Stimulated activated naive B cell treated with anti-CD40 and anti-IgM and Interleukin-4, amounts not matched to agents 10 μg/mL and 1 μg/mL and 100 μg/mL, for 72 hours (primary cell): ENCODE measurements around the gene SHOX.

Experiments
- ATAC-seq, 2 donors: fragments of 150-1000 bp; cut with Tn5 transposase; replicated peaks; 2 replicates each; pipeline ENCODE4 v1.10.0; 2021; ENCODE audit warnings: moderate library complexity in 1 of 2
- DNase-seq: peaks from one replicate; pipeline ENCODE4 v3.0.0; 2021
- H3K27ac Mint-ChIP-seq: one replicate; pipeline ENCODE4 v1.8.0; 2022; ENCODE audit warnings: mild to moderate bottlenecking, mixed read lengths
- H3K27me3 Mint-ChIP-seq, 2 donors: one replicate each; pipeline ENCODE4 v1.8.0; 2022; ENCODE audit warnings: mixed read lengths in 2 of 2
- H3K36me3 Mint-ChIP-seq, 2 donors: one replicate each; pipeline ENCODE4 v1.8.0; 2022; ENCODE audit warnings: mixed read lengths in 2 of 2, mild to moderate bottlenecking in 1 of 2
- H3K4me1 Mint-ChIP-seq, 2 donors: one replicate each; pipeline ENCODE4 v1.8.0; 2022; ENCODE audit warnings: mixed read lengths in 2 of 2, mild to moderate bottlenecking in 1 of 2
- H3K4me3 Mint-ChIP-seq, 2 donors: one replicate each; pipeline ENCODE4 v1.8.0; 2022; ENCODE audit warnings: mild to moderate bottlenecking in 2 of 2, mixed read lengths in 2 of 2, moderate library complexity in 1 of 2
- H3K9me3 Mint-ChIP-seq, 2 donors: one replicate each; pipeline ENCODE4 v1.8.0; 2022; ENCODE audit warnings: mixed read lengths in 2 of 2, mild to moderate bottlenecking in 1 of 2

The SHOX gene

DNA sequence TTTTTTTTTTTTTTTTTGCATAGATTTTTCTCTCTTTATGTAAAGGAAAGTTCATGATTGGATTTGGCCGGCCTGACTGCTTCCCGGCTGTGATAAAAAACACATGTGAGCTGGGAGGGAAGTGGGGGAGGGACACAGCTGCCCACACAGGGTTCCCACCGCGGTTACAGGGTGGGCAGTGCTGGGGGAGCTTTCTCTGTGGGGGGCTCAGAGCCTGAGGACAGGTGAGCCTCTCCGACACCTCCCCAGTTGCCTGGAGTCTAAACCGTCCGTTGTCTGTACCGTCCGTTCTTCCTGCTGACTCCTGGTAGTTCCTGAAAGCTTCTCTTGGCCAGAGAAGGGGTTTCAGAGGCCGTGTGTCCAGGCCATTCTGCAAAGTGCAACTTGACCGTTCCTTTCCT lies 21.8 kb downstream of the SHOX start:
- H3K36me3 Mint-ChIP-seq = no peaks in the 10 kb centered on the region
- H3K27me3 Mint-ChIP-seq = peaks cover 4 to 16% of the 10 kb centered on the region in 2 donors
- no peak overlapping the region for H3K4me3 Mint-ChIP-seq
- H3K27ac Mint-ChIP-seq = no peak overlapping the region
- DNase-seq = no peak
- H3K9me3 Mint-ChIP-seq = no peaks in the 10 kb centered on the region
- ATAC-seq = no peak
- no peaks in the 10 kb centered on the region for H3K4me1 Mint-ChIP-seq

DNA sequence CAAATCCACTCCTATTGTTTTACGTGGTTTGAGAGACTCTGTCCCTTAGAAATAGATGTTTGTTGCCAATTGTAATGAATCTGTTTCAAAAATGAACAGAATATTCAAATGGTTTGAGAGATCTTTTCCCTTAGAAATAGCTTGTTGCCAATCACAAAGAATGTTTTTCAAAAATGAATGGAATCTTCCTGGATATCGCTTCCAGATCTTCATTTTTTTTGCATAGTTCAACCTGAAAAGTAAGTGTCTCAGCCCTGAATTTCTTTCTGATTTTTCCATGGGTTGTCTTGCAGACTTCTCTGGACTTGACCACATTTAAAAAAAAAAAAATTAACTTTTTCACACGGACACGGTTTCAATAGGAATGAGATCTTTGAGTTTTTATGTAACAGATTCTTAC lies 22.7 kb downstream of the SHOX start:
- peaks cover 4 to 15% of the 10 kb centered on the region in 2 donors for H3K27me3 Mint-ChIP-seq

DNA sequence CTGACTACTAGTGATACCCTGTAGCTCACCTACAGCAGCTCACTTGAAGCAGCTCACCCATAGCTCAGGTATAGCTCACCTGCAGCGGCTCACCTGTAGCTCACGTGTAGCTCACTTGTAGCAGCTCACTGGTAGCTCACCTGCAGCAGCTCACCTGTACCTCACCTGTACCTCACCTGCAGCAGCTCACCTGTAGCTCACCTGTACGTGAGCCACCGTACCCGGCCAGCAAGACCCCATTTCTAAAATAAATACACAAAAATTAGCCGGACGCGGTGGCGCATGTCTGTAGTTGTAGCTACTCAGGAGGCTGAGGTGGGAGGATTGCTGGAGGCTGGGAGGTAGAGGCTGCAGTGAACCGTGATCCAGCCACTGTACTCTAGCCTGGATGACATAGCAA lies 30.6 kb downstream of the SHOX start:
- ATAC-seq (no peak), DNase-seq (no peak)
- Mint-ChIP-seq H3K4me1 (no peaks in the 10 kb centered on the region), H3K27ac (no peak overlapping the region), H3K9me3 (no peaks in the 10 kb centered on the region), H3K36me3 (no peaks in the 10 kb centered on the region), H3K4me3 (no peak overlapping the region), H3K27me3 (peaks cover 3 to 5% of the 10 kb centered on the region in 2 donors)

More for the DNA sequence above, 22.7 kb downstream of the SHOX start:
- Mint-ChIP-seq H3K27ac (no peak overlapping the region), H3K4me3 (no peak overlapping the region), H3K4me1 (no peaks in the 10 kb centered on the region), H3K9me3 (no peaks in the 10 kb centered on the region), H3K36me3 (no peaks in the 10 kb centered on the region)
- DNase-seq (no peak), ATAC-seq (no peak)

DNA sequence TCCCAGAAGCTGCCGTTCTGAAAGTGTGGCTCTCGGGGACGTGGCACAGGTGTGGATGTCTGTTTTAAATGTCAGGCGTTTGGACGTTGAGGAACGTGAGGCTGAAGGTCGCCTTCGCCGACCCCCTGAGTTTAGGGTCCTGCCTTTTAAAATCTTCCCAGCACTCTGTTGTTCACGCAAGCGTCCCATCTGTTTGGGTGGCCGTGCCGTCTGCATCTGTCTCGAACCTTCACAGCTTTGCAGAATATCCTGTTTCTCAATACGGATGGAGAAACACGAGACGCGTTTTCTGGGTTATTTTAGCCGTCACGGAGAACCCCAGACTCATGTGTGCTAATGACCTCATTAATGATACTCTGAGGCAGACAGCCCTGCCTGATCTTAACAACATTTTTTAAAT lies 31.5 kb downstream of the SHOX start:
- peaks cover 3 to 5% of the 10 kb centered on the region in 2 donors for H3K27me3 Mint-ChIP-seq
- H3K9me3 Mint-ChIP-seq = no peaks in the 10 kb centered on the region
- no peaks in the 10 kb centered on the region for H3K36me3 Mint-ChIP-seq
- no peak overlapping the region for H3K4me3 Mint-ChIP-seq
- no peaks in the 10 kb centered on the region for H3K4me1 Mint-ChIP-seq
- ATAC-seq = no peak
- no peak overlapping the region for H3K27ac Mint-ChIP-seq
- no peak for DNase-seq

DNA sequence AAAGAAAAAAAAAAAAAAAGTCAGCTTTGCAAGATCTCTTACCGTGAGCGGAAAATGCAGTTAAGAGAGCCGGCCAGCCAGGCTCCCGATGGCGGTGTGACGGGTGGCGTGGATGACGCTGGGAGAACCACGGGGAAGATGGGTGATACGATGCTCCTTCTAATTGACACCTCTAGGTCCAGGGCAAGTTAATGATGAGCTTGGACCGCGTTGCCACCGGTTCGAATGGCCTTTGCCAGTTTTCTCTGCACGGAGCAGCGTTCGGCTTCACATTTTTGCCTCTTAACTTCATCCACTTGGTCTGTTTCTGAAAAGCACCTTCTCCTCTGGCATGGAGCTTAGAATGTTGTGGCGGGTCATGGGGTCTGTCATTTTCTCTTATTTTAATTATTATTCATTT lies 33.2 kb downstream of the SHOX start:
- Mint-ChIP-seq H3K4me3 (no peak overlapping the region), H3K27me3 (peaks cover 3 to 5% of the 10 kb centered on the region in 2 donors), H3K36me3 (no peaks in the 10 kb centered on the region), H3K4me1 (no peaks in the 10 kb centered on the region), H3K27ac (no peak overlapping the region), H3K9me3 (no peaks in the 10 kb centered on the region)
- no peak for ATAC-seq
- DNase-seq = no peak

DNA sequence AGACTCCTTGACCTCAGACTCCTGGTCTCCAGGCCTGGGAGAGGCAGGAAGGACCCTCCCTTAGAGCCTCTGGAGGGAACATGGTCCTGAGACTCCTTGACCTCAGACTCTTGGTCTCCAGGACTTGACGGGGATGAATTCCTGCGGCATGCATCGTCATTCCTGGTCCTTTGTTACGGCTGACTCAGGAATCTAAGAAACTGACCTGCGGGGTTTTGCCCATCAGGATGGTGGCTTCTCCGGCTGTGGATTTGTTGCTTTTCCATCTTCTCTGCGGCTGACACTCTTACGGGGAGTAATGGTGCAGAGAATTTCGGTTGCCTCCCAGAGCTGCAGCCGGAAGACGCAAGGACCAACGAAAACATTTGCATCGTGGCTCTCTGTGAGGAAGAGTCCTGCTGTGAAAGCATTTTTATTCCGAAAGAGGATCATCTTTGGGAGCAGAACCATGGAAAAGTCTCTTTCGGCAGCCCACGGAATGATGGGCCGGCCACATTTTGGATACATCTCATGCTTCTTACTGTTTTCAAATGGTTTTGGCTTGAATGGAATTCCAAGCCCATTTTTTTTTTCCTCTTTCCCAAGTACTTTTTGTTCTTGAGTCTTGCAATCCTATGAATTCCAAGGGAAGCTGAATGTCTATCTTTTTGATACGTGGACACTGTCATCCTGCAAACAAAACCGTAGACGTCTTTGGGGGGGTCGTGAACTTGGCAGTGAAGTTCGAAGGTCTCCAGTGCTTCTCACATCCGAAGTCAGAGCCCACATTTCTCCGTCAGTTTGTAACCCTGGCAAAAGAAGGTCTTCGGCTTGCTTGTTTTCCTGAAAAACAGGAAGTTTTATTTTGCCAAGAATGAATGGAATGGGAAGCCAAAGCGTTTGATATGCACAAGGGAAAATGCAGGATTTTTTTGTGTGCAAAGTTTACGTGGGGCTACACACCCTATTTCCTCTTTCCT lies 36.5 kb downstream of the SHOX start:
- DNase-seq (no peak), ATAC-seq (no peak)
- Mint-ChIP-seq H3K4me1 (no peaks in the 10 kb centered on the region), H3K9me3 (no peaks in the 10 kb centered on the region), H3K27ac (no peak overlapping the region), H3K4me3 (no peak overlapping the region), H3K36me3 (no peaks in the 10 kb centered on the region), H3K27me3 (peaks cover 6 to 7% of the 10 kb centered on the region in 2 donors)

DNA sequence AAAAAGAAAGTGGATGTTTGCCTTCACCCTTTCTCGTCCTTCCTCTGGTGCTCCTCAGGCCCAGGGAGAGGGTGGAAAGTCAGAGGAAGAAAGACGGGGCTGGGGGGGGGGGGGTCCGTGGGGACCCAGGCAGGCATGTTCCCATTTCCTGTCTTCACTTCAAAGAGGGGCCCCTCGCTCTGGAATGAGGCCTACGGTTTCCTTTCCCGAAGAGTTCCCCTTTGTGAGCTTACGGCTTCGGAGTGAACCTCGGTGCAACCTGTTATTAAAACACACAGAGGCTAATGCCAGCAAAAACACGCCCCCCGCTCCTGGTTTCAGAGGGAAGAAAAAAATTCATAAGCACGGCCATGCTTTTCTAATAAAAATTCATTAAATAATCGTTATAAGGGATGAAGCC lies 40.1 kb downstream of the SHOX start:
- Mint-ChIP-seq H3K36me3 (no peaks in the 10 kb centered on the region), H3K4me3 (no peak overlapping the region), H3K9me3 (peaks cover 4% of the 10 kb centered on the region in 2 donors), H3K27me3 (peaks cover 15 to 26% of the 10 kb centered on the region in 2 donors), H3K27ac (no peak overlapping the region), H3K4me1 (no peaks in the 10 kb centered on the region)
- DNase-seq (no peak), ATAC-seq (no peak)

DNA sequence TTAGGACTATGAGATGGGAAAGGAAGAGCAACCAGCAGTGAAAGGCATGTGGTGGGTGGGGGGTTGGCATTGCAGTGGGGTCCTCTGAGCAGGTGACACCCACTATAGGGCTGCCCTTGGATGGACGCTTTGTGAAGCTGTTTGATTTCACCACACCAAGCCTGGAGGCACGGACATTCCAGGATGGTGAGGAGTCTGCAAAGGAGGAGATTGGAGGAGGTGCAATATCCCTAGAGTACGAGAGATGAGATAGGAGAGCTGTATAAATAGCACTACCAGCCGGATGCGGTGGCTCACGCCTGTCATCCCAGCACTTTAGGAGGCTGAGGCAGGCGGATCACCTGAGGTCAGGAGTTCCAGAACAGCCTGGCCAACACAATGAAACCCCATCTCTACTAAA lies 42.3 kb downstream of the SHOX start:
- DNase-seq = no peak
- H3K4me3 Mint-ChIP-seq = no peak overlapping the region
- H3K9me3 Mint-ChIP-seq = peaks cover 4% of the 10 kb centered on the region in 2 donors
- ATAC-seq = no peak
- no peaks in the 10 kb centered on the region for H3K36me3 Mint-ChIP-seq
- no peak overlapping the region for H3K27ac Mint-ChIP-seq
- peaks cover 20 to 33% of the 10 kb centered on the region in 2 donors for H3K27me3 Mint-ChIP-seq
- no peaks in the 10 kb centered on the region for H3K4me1 Mint-ChIP-seq

DNA sequence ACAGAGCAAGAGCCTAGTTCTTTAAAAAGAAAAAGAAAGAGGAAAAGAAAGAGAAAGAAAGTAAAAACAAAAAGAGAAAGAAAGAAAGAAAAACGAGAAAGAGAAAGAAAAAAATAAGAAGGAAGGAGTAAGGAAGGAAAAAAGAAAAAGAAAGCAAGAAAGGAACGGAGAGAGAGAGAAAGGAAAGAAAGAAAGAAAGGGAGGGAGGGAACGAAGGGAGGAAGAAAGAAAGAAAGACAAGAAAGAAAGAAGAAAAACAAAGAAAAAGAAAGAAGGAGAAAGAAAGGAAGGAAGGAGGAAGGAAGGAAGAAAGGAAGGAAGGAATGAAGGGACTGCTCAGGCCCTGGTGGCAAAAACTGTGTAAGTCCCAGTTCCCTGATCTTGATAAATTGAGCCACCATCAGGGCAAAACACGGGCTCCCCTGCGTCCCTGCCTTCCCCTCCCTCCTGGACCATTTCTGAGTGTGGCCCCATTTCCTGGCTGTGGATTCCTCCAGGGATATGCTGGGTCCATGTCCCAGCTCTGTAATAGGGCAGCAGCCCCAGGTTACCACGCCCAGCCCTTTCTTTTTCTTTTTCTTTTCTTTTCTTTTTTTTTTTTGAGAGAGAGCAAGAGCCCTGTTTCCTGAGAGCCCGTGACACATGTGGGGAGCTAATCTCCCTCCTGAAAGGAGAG lies 44.8 kb downstream of the SHOX start:
- no peaks in the 10 kb centered on the region for H3K36me3 Mint-ChIP-seq
- H3K4me3 Mint-ChIP-seq = no peak overlapping the region
- peaks cover 0 to 2% of the 10 kb centered on the region in 2 donors for H3K4me1 Mint-ChIP-seq
- ATAC-seq = no peak
- peaks cover 11 to 12% of the 10 kb centered on the region in 2 donors for H3K9me3 Mint-ChIP-seq
- DNase-seq = no peak
- H3K27ac Mint-ChIP-seq = no peak overlapping the region
- H3K27me3 Mint-ChIP-seq = peaks cover 20 to 33% of the 10 kb centered on the region in 2 donors

DNA sequence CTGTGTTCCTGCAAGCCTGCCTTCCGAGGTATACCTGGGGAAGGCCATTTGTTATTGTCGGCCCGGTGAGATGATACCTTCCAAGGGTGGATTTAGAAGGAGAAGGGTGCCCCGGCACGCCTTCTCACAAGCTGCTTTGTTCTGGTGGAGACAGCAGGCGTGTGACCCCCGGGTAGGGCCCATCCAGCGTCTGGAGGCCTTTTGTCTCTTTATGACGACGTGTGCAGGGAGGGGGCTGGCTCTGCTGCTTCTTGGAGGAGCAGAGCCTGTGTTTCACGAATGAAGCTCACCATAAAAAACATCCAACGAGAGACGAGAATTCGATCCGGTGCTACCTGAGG lies 45.3 kb downstream of the SHOX start:
- Mint-ChIP-seq H3K36me3 (no peaks in the 10 kb centered on the region), H3K9me3 (peaks cover 11 to 12% of the 10 kb centered on the region in 2 donors), H3K27me3 (peaks cover 20 to 33% of the 10 kb centered on the region in 2 donors), H3K27ac (no peak overlapping the region), H3K4me3 (no peak overlapping the region), H3K4me1 (peaks cover 0 to 2% of the 10 kb centered on the region in 2 donors)
- no peak for ATAC-seq
- no peak for DNase-seq

DNA sequence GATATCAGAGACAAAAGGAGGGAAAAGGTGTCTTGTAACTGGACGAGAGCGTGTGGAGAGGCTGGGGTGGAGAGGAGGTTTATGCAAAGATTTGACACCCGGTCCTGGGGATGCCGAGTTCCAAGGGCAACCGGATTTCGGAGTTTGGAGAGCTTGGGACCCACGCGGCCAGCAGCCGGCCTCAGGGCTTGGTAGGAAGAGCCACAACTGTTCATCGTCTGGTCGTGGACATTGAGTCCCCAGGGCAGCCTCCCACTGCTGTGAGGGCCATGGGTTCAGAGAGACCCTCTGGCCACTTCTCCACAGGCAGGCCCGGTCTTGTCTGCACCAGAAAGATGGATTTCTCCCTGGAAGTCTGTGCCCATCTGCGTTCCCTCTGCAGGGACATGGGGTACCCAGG lies 46.8 kb downstream of the SHOX start:
- Mint-ChIP-seq H3K4me1 (peaks cover 0 to 2% of the 10 kb centered on the region in 2 donors), H3K27ac (no peak overlapping the region), H3K4me3 (no peak overlapping the region), H3K9me3 (peaks cover 14 to 17% of the 10 kb centered on the region in 2 donors), H3K27me3 (peaks cover 22 to 31% of the 10 kb centered on the region in 2 donors), H3K36me3 (no peaks in the 10 kb centered on the region)
- DNase-seq = no peak
- ATAC-seq = no peak

DNA sequence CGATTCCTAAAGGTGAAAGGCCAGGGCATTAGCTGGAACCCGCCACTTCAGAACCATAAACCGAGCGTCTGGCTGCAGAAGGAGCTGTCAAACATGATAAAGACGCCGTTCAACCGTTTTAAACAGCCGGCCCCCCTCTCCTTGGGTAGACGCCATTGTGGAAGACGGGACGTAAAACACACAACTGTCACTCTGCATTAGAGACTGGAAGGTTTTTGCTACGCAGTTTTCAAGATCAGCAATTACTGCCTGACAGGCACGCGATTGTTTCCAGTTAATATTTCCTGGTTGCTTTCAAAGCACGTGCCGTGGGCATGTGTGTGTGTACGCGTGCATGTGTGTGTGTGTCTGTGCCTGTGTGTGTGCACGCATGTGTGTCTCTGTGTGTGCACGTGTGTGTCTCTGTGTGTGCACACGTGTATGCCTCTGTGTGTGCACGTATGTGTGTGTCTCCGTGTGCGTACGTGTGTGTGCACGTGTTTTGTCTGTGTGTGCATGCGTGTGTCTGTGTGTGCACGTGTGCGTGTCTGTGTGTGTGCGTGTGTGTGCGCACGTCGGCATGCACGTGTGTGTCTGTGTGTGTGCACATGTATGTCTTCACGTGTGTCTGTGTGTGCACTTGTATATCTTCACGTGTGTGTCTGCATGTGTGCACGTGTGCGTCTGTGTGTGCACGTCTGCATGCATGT lies 48.8 kb downstream of the SHOX start:
- Mint-ChIP-seq H3K36me3 (no peaks in the 10 kb centered on the region), H3K4me1 (peaks cover 0 to 2% of the 10 kb centered on the region in 2 donors), H3K4me3 (no peak overlapping the region), H3K9me3 (peaks cover 9 to 13% of the 10 kb centered on the region in 2 donors), H3K27ac (no peak overlapping the region), H3K27me3 (peaks cover 17 to 27% of the 10 kb centered on the region in 2 donors)
- ATAC-seq (no peak), DNase-seq (no peak)

DNA sequence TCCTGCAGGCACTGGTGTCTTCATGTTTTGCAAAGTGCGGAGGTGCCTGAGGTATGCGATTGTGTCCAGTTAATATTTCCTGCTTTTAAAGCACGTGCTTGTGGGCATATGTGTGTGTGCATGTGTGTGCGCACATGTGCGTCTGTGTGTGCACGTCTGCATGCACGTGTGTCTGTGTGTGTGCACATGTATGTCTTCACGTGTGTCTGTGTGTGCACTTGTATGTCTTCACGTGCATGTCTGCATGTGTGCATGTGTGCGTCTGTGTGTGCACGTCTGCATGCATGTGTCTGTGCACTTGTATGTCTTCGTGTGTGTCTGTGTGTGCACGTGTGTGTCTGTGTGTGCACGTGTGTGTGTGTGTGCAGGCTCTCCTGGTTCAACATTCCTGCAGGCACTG lies 49.5 kb downstream of the SHOX start:
- Mint-ChIP-seq H3K27ac (no peak overlapping the region), H3K36me3 (no peaks in the 10 kb centered on the region), H3K9me3 (peaks cover 9 to 13% of the 10 kb centered on the region in 2 donors), H3K4me3 (no peak overlapping the region), H3K27me3 (peaks cover 17 to 20% of the 10 kb centered on the region in 2 donors), H3K4me1 (peaks cover 0 to 2% of the 10 kb centered on the region in 2 donors)
- ATAC-seq = no peak
- no peak for DNase-seq

DNA sequence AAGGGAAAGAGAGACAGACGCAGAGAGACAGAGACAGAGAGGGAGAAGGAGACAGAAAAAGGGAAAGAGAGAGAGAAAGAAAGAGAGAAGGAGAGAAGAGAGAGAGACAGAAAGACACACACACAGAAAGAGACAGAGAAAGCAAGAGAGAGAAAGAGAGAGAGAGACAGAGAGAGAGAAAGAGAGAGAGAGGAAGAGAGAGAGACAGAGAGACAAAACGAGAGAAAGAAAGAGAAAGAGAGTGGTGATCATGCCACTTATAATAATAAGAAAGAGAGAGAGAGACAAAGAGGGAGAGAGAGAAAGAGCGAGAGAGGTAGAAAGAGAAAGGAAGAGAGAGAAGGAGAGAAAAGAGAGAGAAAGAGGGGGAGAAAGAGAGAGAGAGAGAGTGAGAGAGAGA lies 51.4 kb downstream of the SHOX start:
- peaks cover 9 to 19% of the 10 kb centered on the region in 2 donors for H3K9me3 Mint-ChIP-seq
- H3K36me3 Mint-ChIP-seq = no peaks in the 10 kb centered on the region

More for the DNA sequence above, 51.4 kb downstream of the SHOX start:
- DNase-seq (no peak), ATAC-seq (no peak)
- Mint-ChIP-seq H3K27me3 (peaks cover 8 to 11% of the 10 kb centered on the region in 2 donors), H3K4me3 (no peak overlapping the region), H3K4me1 (peaks cover 0 to 2% of the 10 kb centered on the region in 2 donors), H3K27ac (no peak overlapping the region)
